HG02588 (cell line): ENCODE data around the gene EI24.

Source experiments
- ATAC-seq: cut with Tn5 transposase; IDR thresholded peaks from one replicate; pipeline ENCODE4 v1.9.1; 2021; ENCODE audit warnings: mild to moderate bottlenecking, moderate library complexity; ENCODE audit not compliant: unreplicated experiment

EI24 gene

GRCh38 chr11:125578783-125579182 lies 9.5 kb downstream of the EI24 start:
- ATAC-seq = no peak

- ATAC-seq = no peak
Observed at GRCh38 chr11:125579811-125580210, 10.5 kb downstream of the EI24 start.

- ATAC-seq = no peak
Observed at GRCh38 chr11:125583496-125583895, 14.2 kb downstream of the EI24 start.

- ATAC-seq = no peak
Observed at GRCh38 chr11:125585487-125585886, 16.2 kb downstream of the EI24 start.

GRCh38 chr11:125586623-125587022 lies 17.3 kb downstream of the EI24 start:
- ATAC-seq = no peak

- no peak for ATAC-seq
Observed at GRCh38 chr11:125587480-125587879, 18.2 kb downstream of the EI24 start.

GRCh38 chr11:125588505-125588904 lies 19.2 kb downstream of the EI24 start:
- ATAC-seq = no peak

GRCh38 chr11:125591649-125592304 lies 22.5 kb downstream of the EI24 start:
- ATAC-seq = peak; percentile 17

GRCh38 chr11:125592305-125593113 lies 23.2 kb downstream of the EI24 start, which contains the start of gene STT3A:
Gene STT3A (plus strand): TSS chr11:125592852. CDS start chr11:125595916, 3,064 bp downstream.
- ATAC-seq = peak; percentile 96

- ATAC-seq = no peak
Observed at GRCh38 chr11:125593114-125593820, 24.0 kb downstream of the EI24 start.

- no peak for ATAC-seq
Observed at GRCh38 chr11:125594958-125595357, 25.7 kb downstream of the EI24 start.

GRCh38 chr11:125600663-125601062 lies 31.4 kb downstream of the EI24 start:
- no peak for ATAC-seq

- ATAC-seq = no peak
Observed at GRCh38 chr11:125603207-125603606, 33.9 kb downstream of the EI24 start.

- no peak for ATAC-seq
Observed at GRCh38 chr11:125605417-125605816, 36.1 kb downstream of the EI24 start.

- ATAC-seq = no peak
Observed at GRCh38 chr11:125609545-125609944, 40.3 kb downstream of the EI24 start.

- no peak for ATAC-seq
Observed at GRCh38 chr11:125618383-125618782, 49.1 kb downstream of the EI24 start.

- ATAC-seq = no peak
Observed at GRCh38 chr11:125621995-125622394, 52.7 kb downstream of the EI24 start.

- ATAC-seq = no peak
Observed at GRCh38 chr11:125623064-125623463, 53.8 kb downstream of the EI24 start.

- ATAC-seq = no peak
Observed at GRCh38 chr11:125624756-125625213, 55.5 kb downstream of the EI24 start, which contains the start of gene CHEK1. Gene CHEK1 (plus strand): TSS chr11:125625163. CDS start chr11:125626769, 1,606 bp downstream.

- ATAC-seq = peak; percentile 32
Observed at GRCh38 chr11:125625225-125625629, 56.0 kb downstream of the EI24 start.

- peak; percentile 85 for ATAC-seq
Observed at GRCh38 chr11:125625630-125626287, 56.5 kb downstream of the EI24 start.
